WTC11 (cell line): ENCODE measurements around the gene GOSR1. TPM values are rescaled to one million over a fixed set of nuclear protein-coding genes. Genes with fewer than 3 reads are reported as not detected.

Source experiments
- ATAC-seq: fragments of 200-7000 bp; cut with Tn5 transposase; 2 replicates; pipeline ENCODE4 v1.10.0; 2021; ENCODE audit warnings: mild to moderate bottlenecking, moderate library complexity
- CTCF ChIA-PET: fragments of 300-600 bp; sonication (Branson Sonifier 250); formaldehyde crosslinking; loops from one replicate; lab custom pipeline; 2021; ENCODE audit warnings: antibody characterized with exemption; lab: Charles Lee
- POLR2A ChIA-PET: fragments of 350-600 bp; sonication (Branson Sonifier 250); formaldehyde crosslinking; loops from one replicate; lab custom pipeline; 2021; ENCODE audit warnings: antibody characterized with exemption; lab: Charles Lee
- DNase-seq: peaks from one replicate; pipeline ENCODE4 v3.0.0; 2021; ENCODE audit warnings: low spot score
- H3K27ac Mint-ChIP-seq: 2 replicates; pipeline ENCODE4 v1.8.0; 2021; ENCODE audit warnings: mixed read lengths
- H3K27me3 Mint-ChIP-seq: 2 replicates; pipeline ENCODE4 v1.8.0; 2021; ENCODE audit warnings: low read depth, mild to moderate bottlenecking, moderate library complexity, mixed read lengths
- H3K36me3 Mint-ChIP-seq: 2 replicates; pipeline ENCODE4 v1.8.0; 2021; ENCODE audit warnings: mixed read lengths
- H3K4me1 Mint-ChIP-seq: 2 replicates; pipeline ENCODE4 v1.8.0; 2022; ENCODE audit warnings: mixed read lengths
- H3K4me3 Mint-ChIP-seq: 2 replicates; pipeline ENCODE4 v1.8.0; 2021; ENCODE audit warnings: mild to moderate bottlenecking, moderate library complexity, mixed read lengths
- H3K9me3 Mint-ChIP-seq: 2 replicates; pipeline ENCODE4 v1.8.0; 2021; ENCODE audit warnings: mixed read lengths
- ELF4 ChIP-seq: sonication (generic); formaldehyde crosslinking; IDR thresholded peaks from 2 replicates; pipeline ENCODE4 v1.8.1; 2022; ENCODE audit warnings: low read depth, mild to moderate bottlenecking, moderate library complexity, missing genetic modification reagents
- ESRRA ChIP-seq: sonication (generic); formaldehyde crosslinking; IDR thresholded peaks from 2 replicates; pipeline ENCODE4 v1.8.1; 2022; ENCODE audit warnings: mild to moderate bottlenecking, missing genetic modification reagents, borderline replicate concordance
- FOXJ3 ChIP-seq: sonication (generic); formaldehyde crosslinking; IDR thresholded peaks from 2 replicates; pipeline ENCODE4 v1.9.0; 2021; ENCODE audit warnings: missing genetic modification reagents, mild to moderate bottlenecking, borderline replicate concordance
- NR1H2 ChIP-seq: sonication (generic); formaldehyde crosslinking; IDR thresholded peaks from 2 replicates; pipeline ENCODE4 v1.9.0; 2021; ENCODE audit warnings: mild to moderate bottlenecking, moderate library complexity, missing genetic modification reagents
- OVOL2 ChIP-seq: fragments of 250-450 bp; sonication (Bioruptor Pico); IDR thresholded peaks from 2 replicates; pipeline ENCODE4 v1.9.0; 2021; ENCODE audit warnings: mild to moderate bottlenecking, borderline replicate concordance
- SOX15 ChIP-seq: fragments of 250-450 bp; sonication (Bioruptor Pico); IDR thresholded peaks from 2 replicates; pipeline ENCODE4 v1.9.0; 2021; ENCODE audit warnings: mild to moderate bottlenecking
- ZNF232 ChIP-seq: sonication (generic); formaldehyde crosslinking; IDR thresholded peaks from 2 replicates; pipeline ENCODE4 v1.8.0; 2022; ENCODE audit warnings: mild to moderate bottlenecking, missing genetic modification reagents
- ZNF396 ChIP-seq: fragments of 250-450 bp; sonication (Bioruptor Pico); IDR thresholded peaks from 2 replicates; pipeline ENCODE4 v1.8.0; 2021; ENCODE audit warnings: mild to moderate bottlenecking, moderate library complexity, borderline replicate concordance
- ZNF671 ChIP-seq: fragments of 250-450 bp; sonication (Bioruptor Pico); IDR thresholded peaks from 2 replicates; pipeline ENCODE4 v1.8.0; 2021; ENCODE audit warnings: mild to moderate bottlenecking
- total RNA-seq: library from RNA; stranded (reverse); gene quantifications from 3 replicates; pipeline ENCODE4 v1.2.3, GENCODE V29; 2021
- TF ChIP-seq, protein P1 (sequence below): sonication (generic); formaldehyde crosslinking; IDR thresholded peaks from 2 replicates; pipeline ENCODE4 v1.8.1; 2022; ENCODE audit warnings: mild to moderate bottlenecking, moderate library complexity, missing genetic modification reagents
- TF ChIP-seq, protein P2 (sequence below): sonication (generic); formaldehyde crosslinking; IDR thresholded peaks from 2 replicates; pipeline ENCODE4 v1.8.0; 2023; ENCODE audit warnings: missing genetic modification reagents
- TF ChIP-seq, protein P3 (sequence below): sonication (generic); formaldehyde crosslinking; IDR thresholded peaks from 2 replicates; pipeline ENCODE4 v1.8.1; 2023; ENCODE audit warnings: mild to moderate bottlenecking, missing genetic modification reagents
- TF ChIP-seq, protein P4 (sequence below): sonication (generic); formaldehyde crosslinking; IDR thresholded peaks from 2 replicates; pipeline ENCODE4 v1.8.1; 2022; ENCODE audit warnings: mild to moderate bottlenecking, missing genetic modification reagents, moderate library complexity, borderline replicate concordance
- TF ChIP-seq, protein P5 (sequence below): fragments of 250-450 bp; sonication (Bioruptor Pico); IDR thresholded peaks from 2 replicates; pipeline ENCODE4 v1.9.0; 2021; ENCODE audit warnings: moderate library complexity, mild to moderate bottlenecking, inconsistent platforms, borderline replicate concordance
- TF ChIP-seq, protein P6 (sequence below): fragments of 250-450 bp; sonication (Bioruptor Pico); conservative IDR thresholded peaks from 2 replicates; pipeline ENCODE4 v1.9.0; 2021; ENCODE audit warnings: mild to moderate bottlenecking

Gene GOSR1
- total RNA-seq, 1 experiment from 2014 or later, result 37.4 TPM

DNA sequence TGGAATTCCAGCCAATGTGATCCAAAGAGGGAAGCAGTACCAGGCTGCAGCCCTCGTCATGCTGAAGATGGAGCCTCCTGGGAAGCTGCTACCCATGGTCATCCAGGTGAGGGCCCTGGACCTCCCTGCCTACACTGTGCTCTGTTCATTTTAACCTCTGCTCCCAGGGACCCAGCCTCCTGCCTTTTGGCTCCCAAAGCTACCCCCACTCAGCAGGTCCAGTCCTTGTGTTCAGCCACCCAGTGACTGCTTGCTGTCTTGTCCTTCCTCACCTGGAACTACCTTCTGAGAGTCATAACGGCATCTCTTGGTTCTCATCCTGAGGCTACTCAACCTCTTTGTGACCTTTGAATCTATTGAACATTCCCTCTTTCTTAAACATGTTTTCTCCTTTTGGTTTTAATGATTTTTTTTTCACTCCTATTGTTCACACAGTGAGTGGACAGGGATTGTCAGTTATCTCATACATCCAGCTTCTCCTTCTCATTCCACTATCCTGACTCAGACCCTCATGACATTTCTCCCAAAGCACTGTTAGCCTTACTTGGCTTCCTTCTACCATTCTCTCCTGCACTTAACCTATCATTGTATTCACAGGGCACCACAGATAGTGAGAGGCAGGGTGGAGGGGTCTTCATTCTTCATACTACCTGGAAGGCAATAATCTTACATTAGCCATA is 53.3 kb downstream of the GOSR1 start:
- TF ChIP-seq, protein P1, sequence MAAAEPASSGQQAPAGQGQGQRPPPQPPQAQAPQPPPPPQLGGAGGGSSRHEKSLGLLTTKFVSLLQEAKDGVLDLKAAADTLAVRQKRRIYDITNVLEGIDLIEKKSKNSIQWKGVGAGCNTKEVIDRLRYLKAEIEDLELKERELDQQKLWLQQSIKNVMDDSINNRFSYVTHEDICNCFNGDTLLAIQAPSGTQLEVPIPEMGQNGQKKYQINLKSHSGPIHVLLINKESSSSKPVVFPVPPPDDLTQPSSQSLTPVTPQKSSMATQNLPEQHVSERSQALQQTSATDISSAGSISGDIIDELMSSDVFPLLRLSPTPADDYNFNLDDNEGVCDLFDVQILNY (CRISPR knock-in tag), result no peak
- no peak for TF ChIP-seq NR1H2 (CRISPR knock-in tag)
- no peak for TF ChIP-seq ZNF671 (CRISPR knock-in tag)
- TF ChIP-seq ESRRA (CRISPR knock-in tag), result no peak
- TF ChIP-seq, protein P2, sequence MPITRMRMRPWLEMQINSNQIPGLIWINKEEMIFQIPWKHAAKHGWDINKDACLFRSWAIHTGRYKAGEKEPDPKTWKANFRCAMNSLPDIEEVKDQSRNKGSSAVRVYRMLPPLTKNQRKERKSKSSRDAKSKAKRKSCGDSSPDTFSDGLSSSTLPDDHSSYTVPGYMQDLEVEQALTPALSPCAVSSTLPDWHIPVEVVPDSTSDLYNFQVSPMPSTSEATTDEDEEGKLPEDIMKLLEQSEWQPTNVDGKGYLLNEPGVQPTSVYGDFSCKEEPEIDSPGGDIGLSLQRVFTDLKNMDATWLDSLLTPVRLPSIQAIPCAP (CRISPR knock-in tag), result no peak
- no peak for TF ChIP-seq ZNF232
- TF ChIP-seq, protein P3, sequence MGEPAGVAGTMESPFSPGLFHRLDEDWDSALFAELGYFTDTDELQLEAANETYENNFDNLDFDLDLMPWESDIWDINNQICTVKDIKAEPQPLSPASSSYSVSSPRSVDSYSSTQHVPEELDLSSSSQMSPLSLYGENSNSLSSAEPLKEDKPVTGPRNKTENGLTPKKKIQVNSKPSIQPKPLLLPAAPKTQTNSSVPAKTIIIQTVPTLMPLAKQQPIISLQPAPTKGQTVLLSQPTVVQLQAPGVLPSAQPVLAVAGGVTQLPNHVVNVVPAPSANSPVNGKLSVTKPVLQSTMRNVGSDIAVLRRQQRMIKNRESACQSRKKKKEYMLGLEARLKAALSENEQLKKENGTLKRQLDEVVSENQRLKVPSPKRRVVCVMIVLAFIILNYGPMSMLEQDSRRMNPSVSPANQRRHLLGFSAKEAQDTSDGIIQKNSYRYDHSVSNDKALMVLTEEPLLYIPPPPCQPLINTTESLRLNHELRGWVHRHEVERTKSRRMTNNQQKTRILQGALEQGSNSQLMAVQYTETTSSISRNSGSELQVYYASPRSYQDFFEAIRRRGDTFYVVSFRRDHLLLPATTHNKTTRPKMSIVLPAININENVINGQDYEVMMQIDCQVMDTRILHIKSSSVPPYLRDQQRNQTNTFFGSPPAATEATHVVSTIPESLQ (CRISPR knock-in tag), result no peak
- ChIA-PET CTCF (no interaction called here), POLR2A (interaction anchor here (0.6 kb wide), 1 partner anchor 43 kb away, joined by 5 read pairs; no protein-coding TSS in a partner anchor)
- Mint-ChIP-seq H3K9me3 (no peaks in the 10 kb centered on the region), H3K4me1 (no peaks in the 10 kb centered on the region), H3K27me3 (no peaks in the 10 kb centered on the region), H3K4me3 (no peak overlapping the region), H3K27ac (no peak overlapping the region), H3K36me3 (no peaks in the 10 kb centered on the region)
- DNase-seq (no peak), ATAC-seq (no peak)

DNA sequence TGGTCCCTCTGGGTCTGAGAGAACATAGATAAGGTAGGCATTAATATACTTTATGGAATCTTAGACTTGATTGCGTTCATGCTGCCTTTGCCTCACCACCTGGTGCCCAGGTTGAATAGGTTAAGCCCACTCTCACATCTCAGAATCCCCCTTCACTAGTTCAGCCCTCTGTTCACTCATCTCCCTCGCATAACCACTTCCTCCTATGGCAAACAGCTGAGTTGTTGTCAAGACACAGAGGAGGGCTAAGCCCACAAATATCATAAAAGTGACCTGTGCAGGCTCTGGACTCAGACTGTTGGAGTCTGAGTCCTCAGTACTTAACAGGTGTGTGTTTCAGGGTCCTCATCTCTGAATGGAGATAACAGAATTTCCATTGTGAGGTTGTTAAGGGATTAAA is 55.7 kb downstream of the GOSR1 start:
- Mint-ChIP-seq H3K4me3 (no peak overlapping the region), H3K27me3 (no peaks in the 10 kb centered on the region), H3K27ac (no peak overlapping the region), H3K9me3 (peaks cover 8% of the 10 kb centered on the region), H3K36me3 (no peaks in the 10 kb centered on the region), H3K4me1 (no peaks in the 10 kb centered on the region)
- ATAC-seq (no peak), DNase-seq (no peak)
- TF ChIP-seq SOX15 (no peak), FOXJ3 (no peak), ELF4 (no peak), ZNF396 (no peak)
- TF ChIP-seq, protein P4, sequence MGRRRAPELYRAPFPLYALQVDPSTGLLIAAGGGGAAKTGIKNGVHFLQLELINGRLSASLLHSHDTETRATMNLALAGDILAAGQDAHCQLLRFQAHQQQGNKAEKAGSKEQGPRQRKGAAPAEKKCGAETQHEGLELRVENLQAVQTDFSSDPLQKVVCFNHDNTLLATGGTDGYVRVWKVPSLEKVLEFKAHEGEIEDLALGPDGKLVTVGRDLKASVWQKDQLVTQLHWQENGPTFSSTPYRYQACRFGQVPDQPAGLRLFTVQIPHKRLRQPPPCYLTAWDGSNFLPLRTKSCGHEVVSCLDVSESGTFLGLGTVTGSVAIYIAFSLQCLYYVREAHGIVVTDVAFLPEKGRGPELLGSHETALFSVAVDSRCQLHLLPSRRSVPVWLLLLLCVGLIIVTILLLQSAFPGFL (CRISPR knock-in tag), result no peak
- TF ChIP-seq, protein P5, sequence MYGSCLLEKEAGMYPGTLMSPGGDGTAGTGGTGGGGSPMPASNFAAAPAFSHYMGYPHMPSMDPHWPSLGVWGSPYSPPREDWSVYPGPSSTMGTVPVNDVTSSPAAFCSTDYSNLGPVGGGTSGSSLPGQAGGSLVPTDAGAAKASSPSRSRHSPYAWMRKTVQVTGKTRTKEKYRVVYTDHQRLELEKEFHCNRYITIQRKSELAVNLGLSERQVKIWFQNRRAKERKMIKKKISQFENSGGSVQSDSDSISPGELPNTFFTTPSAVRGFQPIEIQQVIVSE (CRISPR knock-in tag), result no peak
- CTCF ChIA-PET, result no interaction called here
- POLR2A ChIA-PET, result interaction anchor here (0.6 kb wide), 1 partner anchor 32 kb away, joined by 6 read pairs; no protein-coding TSS in a partner anchor

DNA sequence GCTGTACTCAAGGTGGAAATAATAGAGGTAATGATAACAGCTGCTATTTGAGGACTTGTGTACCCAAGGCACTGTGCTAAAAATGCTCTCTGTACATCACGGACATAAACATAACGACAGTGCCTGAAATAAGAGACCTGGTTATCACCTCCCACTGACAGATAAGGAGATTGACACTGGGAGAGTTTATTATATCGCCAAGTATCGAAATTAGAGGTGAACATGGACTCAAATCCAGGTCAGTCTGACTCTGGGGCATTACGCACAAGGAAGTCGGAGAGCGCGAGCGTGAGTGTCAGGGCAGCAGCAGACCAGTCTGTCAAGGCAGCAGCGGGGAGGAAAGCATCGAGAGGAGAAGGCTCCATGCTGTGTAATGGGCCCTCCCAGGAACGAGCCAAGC is 57.1 kb downstream of the GOSR1 start:
- POLR2A ChIA-PET, result no interaction called here
- Mint-ChIP-seq H3K36me3 (no peaks in the 10 kb centered on the region), H3K27ac (no peak overlapping the region), H3K27me3 (no peaks in the 10 kb centered on the region; the same call in 1 of the 2 replicates), H3K4me3 (no peak overlapping the region), H3K9me3 (peaks cover 8% of the 10 kb centered on the region), H3K4me1 (no peaks in the 10 kb centered on the region)
- ATAC-seq (no peak), DNase-seq (no peak)
- no peak for TF ChIP-seq OVOL2 (CRISPR knock-in tag)
- TF ChIP-seq, protein P6, sequence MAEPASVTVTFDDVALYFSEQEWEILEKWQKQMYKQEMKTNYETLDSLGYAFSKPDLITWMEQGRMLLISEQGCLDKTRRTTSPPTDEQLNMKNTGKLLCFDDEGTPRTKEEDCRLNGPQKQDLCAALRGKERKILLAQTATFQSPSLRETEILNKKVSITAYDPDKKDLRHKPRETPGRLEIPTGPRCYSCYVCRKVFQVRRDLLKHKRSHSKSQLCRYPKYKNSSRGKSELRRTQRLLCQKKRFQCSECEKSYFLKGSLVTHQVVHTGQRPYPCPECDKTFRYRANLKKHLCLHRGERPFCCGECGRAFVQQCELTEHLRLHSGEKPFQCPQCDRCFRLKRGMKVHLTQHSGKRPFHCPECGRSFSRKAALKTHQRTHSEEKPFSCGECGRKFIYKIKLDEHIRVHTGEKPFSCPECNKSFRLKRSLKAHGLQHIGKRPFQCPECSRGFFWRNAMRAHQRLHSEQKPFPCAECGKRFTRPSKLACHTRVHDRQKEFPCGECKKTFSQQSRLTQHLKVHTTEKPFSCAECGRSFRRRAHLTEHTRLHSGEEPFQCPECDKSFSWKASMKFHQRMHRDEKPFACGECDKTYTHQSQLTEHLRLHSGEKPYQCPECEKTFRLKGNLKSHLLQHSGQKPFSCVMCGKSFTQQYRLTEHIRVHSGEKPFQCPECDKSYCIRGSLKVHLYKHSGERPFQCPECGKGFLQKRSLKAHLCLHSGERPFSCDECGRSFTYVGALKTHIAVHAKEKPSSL (CRISPR knock-in tag), result no peak
- CTCF ChIA-PET, result no interaction called here
